Stimulated activated naive CD8-positive, alpha-beta T cell treated with anti-CD3 and anti-CD28 coated beads, Interleukin-15, Interleukin-2, amounts not matched to agents 100 ng/mL and 50 ng/mL, for 24 hours (primary cell): ENCODE data around the gene SLC44A1.

ENCODE experiments used
- H3K27ac Mint-ChIP-seq: one replicate; pipeline ENCODE4 v1.8.0; 2021; ENCODE audit warnings: mild to moderate bottlenecking, mixed read lengths
- H3K27me3 Mint-ChIP-seq: one replicate; pipeline ENCODE4 v1.8.0; 2021; ENCODE audit warnings: mixed read lengths
- H3K36me3 Mint-ChIP-seq: one replicate; pipeline ENCODE4 v1.8.0; 2021; ENCODE audit warnings: low read depth, mixed read lengths
- H3K4me1 Mint-ChIP-seq: one replicate; pipeline ENCODE4 v1.8.0; 2021; ENCODE audit warnings: low read depth, mixed read lengths
- H3K4me3 Mint-ChIP-seq: one replicate; pipeline ENCODE4 v1.8.0; 2021; ENCODE audit warnings: mild to moderate bottlenecking, mixed read lengths
- H3K9me3 Mint-ChIP-seq: one replicate; pipeline ENCODE4 v1.8.0; 2021; ENCODE audit warnings: mixed read lengths

The SLC44A1 gene

GRCh38 chr9:105376893-105377292 is 132.4 kb downstream of the SLC44A1 start:
- Mint-ChIP-seq H3K4me3 (no peak overlapping the region), H3K36me3 (peaks cover 6% of the 10 kb centered on the region), H3K4me1 (no peaks in the 10 kb centered on the region), H3K27me3 (no peaks in the 10 kb centered on the region), H3K27ac (no peak overlapping the region), H3K9me3 (no peaks in the 10 kb centered on the region)

DNA sequence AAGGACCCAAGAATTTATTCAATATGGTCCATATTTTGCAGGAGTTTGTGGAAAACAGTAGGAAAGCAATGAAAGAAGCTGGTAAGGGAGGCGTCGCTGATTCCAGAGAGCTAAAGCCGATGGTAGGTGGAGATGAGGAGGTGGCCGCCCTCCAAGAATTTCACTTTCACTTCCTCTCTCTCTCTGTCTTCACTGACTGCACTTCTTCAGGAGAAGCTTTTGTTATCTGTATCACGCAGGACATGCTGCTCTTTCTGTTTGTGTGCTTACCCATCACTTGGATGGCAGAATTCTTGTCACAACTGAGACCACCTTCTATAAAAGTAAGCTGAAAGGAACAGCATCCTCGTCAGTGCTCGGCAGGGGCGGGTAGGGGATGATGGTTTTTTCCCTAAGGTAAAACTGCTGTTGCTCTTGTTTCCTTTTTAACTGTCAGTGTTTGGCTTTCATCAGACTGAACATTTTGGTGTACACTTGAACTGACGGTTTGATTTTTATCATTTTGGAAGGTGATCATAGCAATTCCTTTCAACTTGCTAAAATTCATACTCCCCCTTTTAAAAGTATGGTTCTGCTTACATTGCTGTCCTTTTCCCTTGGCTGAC is 141.0 kb downstream of the SLC44A1 start:
- Mint-ChIP-seq H3K36me3 (peaks cover 3% of the 10 kb centered on the region), H3K4me1 (peaks cover 15% of the 10 kb centered on the region), H3K27me3 (peaks cover 3% of the 10 kb centered on the region), H3K9me3 (no peaks in the 10 kb centered on the region), H3K27ac (peak overlapping the region; percentile 64), H3K4me3 (peak overlapping the region; percentile 87)

- Mint-ChIP-seq H3K36me3 (no peaks in the 10 kb centered on the region), H3K4me1 (peaks cover 13% of the 10 kb centered on the region), H3K27me3 (peaks cover 3% of the 10 kb centered on the region), H3K9me3 (no peaks in the 10 kb centered on the region), H3K27ac (no peak overlapping the region), H3K4me3 (no peak overlapping the region)
Measured at GRCh38 chr9:105389796-105390195, 145.3 kb downstream of the SLC44A1 start.

DNA sequence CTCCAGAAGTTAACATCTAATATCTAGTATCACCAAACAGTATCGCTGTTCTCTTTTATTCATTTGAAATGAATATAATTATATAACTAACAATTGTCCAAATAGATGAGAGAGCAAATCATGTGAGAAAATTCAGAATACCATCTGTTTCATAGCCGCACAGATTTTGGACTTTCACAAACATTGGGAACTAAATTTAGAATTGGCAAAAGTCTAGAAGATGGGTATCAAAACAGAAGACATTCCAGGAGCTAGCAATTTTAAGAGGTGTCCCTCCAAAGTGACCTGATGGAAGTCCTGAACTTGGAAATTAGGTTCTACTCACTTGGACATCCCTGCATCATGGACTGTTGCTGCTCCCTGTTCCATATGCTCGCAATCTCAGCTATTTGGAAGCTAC is 146.4 kb downstream of the SLC44A1 start:
- H3K27me3 Mint-ChIP-seq: peaks cover 7% of the 10 kb centered on the region
- no peaks in the 10 kb centered on the region for H3K9me3 Mint-ChIP-seq
- H3K27ac Mint-ChIP-seq: no peak overlapping the region
- H3K4me3 Mint-ChIP-seq: no peak overlapping the region
- peaks cover 2% of the 10 kb centered on the region for H3K4me1 Mint-ChIP-seq
- no peaks in the 10 kb centered on the region for H3K36me3 Mint-ChIP-seq

DNA sequence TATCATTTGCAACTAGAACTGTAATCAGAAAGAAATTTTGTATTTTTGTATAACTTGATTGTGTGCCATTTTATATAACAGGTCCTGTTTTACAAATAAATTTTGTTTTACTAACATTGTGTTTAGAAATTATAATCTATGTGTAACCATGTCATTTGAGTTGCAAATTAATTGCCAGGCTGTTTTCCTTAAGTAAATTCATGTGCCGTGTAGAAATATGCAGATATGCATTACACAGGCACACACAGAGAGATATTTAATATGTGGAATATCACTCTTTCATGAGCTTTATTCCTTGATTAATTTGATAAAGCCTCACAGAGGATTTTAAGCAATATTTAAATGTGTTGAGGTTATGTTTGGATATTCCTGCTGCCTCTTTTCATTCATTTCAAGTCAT is 146.8 kb downstream of the SLC44A1 start:
- Mint-ChIP-seq H3K4me1 (no peaks in the 10 kb centered on the region), H3K27me3 (peaks cover 10% of the 10 kb centered on the region), H3K36me3 (no peaks in the 10 kb centered on the region), H3K4me3 (no peak overlapping the region), H3K27ac (no peak overlapping the region), H3K9me3 (no peaks in the 10 kb centered on the region)

GRCh38 chr9:105392531-105392930 is 148.1 kb downstream of the SLC44A1 start:
- no peaks in the 10 kb centered on the region for H3K4me1 Mint-ChIP-seq
- no peak overlapping the region for H3K4me3 Mint-ChIP-seq
- no peak overlapping the region for H3K27ac Mint-ChIP-seq
- H3K9me3 Mint-ChIP-seq: no peaks in the 10 kb centered on the region
- no peaks in the 10 kb centered on the region for H3K36me3 Mint-ChIP-seq
- H3K27me3 Mint-ChIP-seq: peaks cover 12% of the 10 kb centered on the region

DNA sequence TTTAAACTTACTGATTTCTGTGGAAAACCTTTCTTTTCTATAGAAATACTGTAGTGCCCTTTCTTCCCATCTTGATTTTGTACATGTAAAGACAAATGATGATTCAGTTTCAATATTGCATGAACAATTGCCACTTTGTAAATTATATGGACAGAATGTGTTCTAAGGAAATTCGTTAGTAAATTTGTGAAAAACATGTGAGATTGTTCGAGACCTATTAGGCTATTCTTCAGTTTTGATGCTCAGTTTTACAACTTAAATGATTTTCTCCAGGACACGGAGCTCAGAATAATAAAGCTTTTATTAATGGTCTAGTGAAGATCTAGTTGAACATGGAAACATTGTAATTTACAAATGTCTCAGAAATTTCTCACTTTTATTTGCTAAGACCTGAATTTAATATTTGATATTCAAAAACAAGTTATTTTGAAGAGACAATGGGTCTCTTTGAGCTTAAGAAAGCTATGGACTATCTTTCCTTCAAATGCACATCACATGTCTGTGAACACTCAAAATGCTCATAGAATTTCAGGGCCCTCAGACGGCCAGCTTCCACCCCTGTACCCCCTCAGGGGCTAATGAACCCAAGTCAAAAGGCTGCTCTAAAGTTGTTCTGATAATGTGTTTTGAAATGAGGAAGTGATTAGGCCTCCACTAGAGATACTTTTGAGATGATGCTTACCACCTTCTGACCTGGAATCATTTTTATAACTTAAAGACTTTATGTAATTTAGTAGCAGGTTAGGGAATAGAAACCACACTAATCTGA is 149.3 kb downstream of the SLC44A1 start:
- Mint-ChIP-seq H3K9me3 (no peaks in the 10 kb centered on the region), H3K27ac (no peak overlapping the region), H3K4me1 (no peaks in the 10 kb centered on the region), H3K4me3 (no peak overlapping the region), H3K27me3 (peaks cover 18% of the 10 kb centered on the region), H3K36me3 (no peaks in the 10 kb centered on the region)

- no peak overlapping the region for H3K27ac Mint-ChIP-seq
- H3K9me3 Mint-ChIP-seq: no peaks in the 10 kb centered on the region
- peaks cover 32% of the 10 kb centered on the region for H3K27me3 Mint-ChIP-seq
Measured at GRCh38 chr9:105396441-105396840, 152.0 kb downstream of the SLC44A1 start.

DNA sequence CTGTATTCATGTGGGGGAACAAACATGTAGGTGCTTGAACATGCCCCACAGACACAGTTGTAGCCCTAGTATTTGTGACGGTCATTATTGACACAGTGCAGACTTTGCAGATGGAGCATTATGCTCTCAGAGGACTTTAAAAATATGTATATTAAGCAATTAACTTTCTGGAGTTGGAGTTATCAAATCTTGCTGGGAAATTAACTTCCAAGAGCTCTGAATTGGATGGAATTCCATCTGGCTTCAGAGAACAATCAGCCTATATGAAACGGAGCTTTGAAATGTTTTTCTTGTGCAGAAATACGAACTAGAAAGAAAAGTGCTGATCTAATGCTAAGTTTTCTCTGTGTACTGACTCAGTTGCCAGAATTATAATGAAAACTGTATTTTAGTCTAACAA is 152.4 kb downstream of the SLC44A1 start:
- Mint-ChIP-seq H3K36me3 (no peaks in the 10 kb centered on the region), H3K27me3 (peaks cover 37% of the 10 kb centered on the region), H3K27ac (no peak overlapping the region), H3K4me1 (no peaks in the 10 kb centered on the region), H3K4me3 (no peak overlapping the region), H3K9me3 (no peaks in the 10 kb centered on the region)

More at GRCh38 chr9:105396441-105396840, 152.0 kb downstream of the SLC44A1 start:
- no peaks in the 10 kb centered on the region for H3K36me3 Mint-ChIP-seq
- no peak overlapping the region for H3K4me3 Mint-ChIP-seq
- no peaks in the 10 kb centered on the region for H3K4me1 Mint-ChIP-seq

DNA sequence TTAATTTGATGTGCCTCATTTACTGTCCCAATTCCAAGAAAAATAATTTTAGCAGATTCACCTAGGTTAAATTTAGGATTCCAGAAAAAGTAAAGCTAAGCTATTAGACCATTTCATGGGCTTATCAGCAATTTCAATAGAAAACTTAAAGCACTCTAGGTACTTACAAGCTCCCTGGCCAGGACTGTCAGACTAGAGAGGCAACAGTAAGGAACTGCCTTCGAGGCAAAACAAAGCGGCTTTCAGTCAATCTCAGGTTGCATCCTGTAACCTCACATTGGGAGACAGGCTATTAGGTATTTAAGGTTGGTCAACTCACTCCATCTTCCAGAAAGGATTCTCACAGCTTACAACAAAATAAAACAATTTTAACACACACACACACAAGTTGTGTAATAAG is 154.7 kb downstream of the SLC44A1 start:
- no peaks in the 10 kb centered on the region for H3K9me3 Mint-ChIP-seq
- H3K27ac Mint-ChIP-seq: no peak overlapping the region
- peaks cover 58% of the 10 kb centered on the region for H3K27me3 Mint-ChIP-seq
- no peaks in the 10 kb centered on the region for H3K4me1 Mint-ChIP-seq
- no peaks in the 10 kb centered on the region for H3K36me3 Mint-ChIP-seq
- no peak overlapping the region for H3K4me3 Mint-ChIP-seq

- peaks cover 64% of the 10 kb centered on the region for H3K27me3 Mint-ChIP-seq
- H3K9me3 Mint-ChIP-seq: no peaks in the 10 kb centered on the region
- H3K36me3 Mint-ChIP-seq: no peaks in the 10 kb centered on the region
- no peak overlapping the region for H3K27ac Mint-ChIP-seq
- H3K4me1 Mint-ChIP-seq: peaks cover 21% of the 10 kb centered on the region
- H3K4me3 Mint-ChIP-seq: no peak overlapping the region
Measured at GRCh38 chr9:105401651-105402050, 157.2 kb downstream of the SLC44A1 start.

- no peaks in the 10 kb centered on the region for H3K36me3 Mint-ChIP-seq
- H3K27ac Mint-ChIP-seq: no peak overlapping the region
- H3K27me3 Mint-ChIP-seq: peaks cover 69% of the 10 kb centered on the region
- no peaks in the 10 kb centered on the region for H3K9me3 Mint-ChIP-seq
- no peak overlapping the region for H3K4me3 Mint-ChIP-seq
- peaks cover 21% of the 10 kb centered on the region for H3K4me1 Mint-ChIP-seq
Measured at GRCh38 chr9:105403552-105404248, 159.2 kb downstream of the SLC44A1 start.

GRCh38 chr9:105405514-105406131 is 161.2 kb downstream of the SLC44A1 start:
- peak overlapping the region; percentile 64 for H3K4me3 Mint-ChIP-seq
- no peaks in the 10 kb centered on the region for H3K36me3 Mint-ChIP-seq
- H3K9me3 Mint-ChIP-seq: no peaks in the 10 kb centered on the region
- H3K4me1 Mint-ChIP-seq: peaks cover 21% of the 10 kb centered on the region
- peaks cover 77% of the 10 kb centered on the region for H3K27me3 Mint-ChIP-seq
- peak overlapping the region; percentile 90 for H3K27ac Mint-ChIP-seq

DNA sequence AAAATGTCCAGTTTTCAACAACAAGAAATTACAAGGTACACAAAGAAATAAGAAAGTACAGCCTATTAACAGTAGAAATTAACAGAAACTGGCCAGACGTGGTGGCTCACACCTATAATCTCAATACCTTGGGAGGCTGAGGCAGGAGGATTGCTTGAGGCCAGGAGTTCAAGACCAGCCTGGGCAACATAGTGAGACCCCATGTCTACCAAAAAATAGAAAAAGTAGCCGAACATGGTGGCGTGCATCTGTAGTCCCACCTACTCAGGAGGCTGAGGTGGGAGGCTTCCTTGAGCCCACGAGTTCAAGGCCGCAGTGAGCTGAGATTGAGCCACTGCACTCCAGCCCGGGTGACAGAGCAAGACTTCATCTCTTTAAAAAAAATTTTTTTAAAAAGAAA is 161.9 kb downstream of the SLC44A1 start:
- no peak overlapping the region for H3K27ac Mint-ChIP-seq
- H3K4me1 Mint-ChIP-seq: peaks cover 21% of the 10 kb centered on the region
- H3K27me3 Mint-ChIP-seq: peaks cover 79% of the 10 kb centered on the region
- no peaks in the 10 kb centered on the region for H3K36me3 Mint-ChIP-seq
- no peak overlapping the region for H3K4me3 Mint-ChIP-seq
- no peaks in the 10 kb centered on the region for H3K9me3 Mint-ChIP-seq

DNA sequence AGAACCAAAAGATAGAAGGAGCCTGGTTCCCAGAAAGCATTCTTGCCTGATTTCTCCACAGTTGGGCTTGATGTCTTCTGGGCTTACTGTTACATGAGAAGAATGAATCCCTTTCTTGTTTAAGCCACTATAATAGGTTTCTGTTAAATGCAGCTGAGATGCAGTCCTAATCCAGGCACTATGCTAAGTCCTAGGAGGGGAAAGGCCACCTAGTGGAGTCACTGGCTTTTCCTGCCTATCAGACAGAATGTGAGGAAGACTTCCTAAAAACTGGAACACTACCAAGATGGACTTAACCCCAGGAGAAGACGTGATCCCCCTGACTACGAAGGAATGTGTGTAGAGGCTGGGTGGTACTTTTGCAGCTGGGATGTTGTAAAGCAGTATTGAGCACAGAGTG is 169.1 kb downstream of the SLC44A1 start:
- no peak overlapping the region for H3K27ac Mint-ChIP-seq
- H3K36me3 Mint-ChIP-seq: no peaks in the 10 kb centered on the region
- H3K4me1 Mint-ChIP-seq: no peaks in the 10 kb centered on the region
- no peak overlapping the region for H3K4me3 Mint-ChIP-seq
- H3K9me3 Mint-ChIP-seq: peaks cover 3% of the 10 kb centered on the region
- peaks cover 52% of the 10 kb centered on the region for H3K27me3 Mint-ChIP-seq
